GM19238 (cell line): Measurements from ENCODE around the gene COL4A2.
"Not testable (repeated sequence)": the region's sequence is repeated elsewhere in the genome, so short reads cannot be mapped to it uniquely, and the experiment has no call there.

Experiments
- DNase-seq: peaks from one replicate; pipeline ENCODE4 v3.0.0; 2011; ENCODE audit warnings: low spot score; ENCODE audit not compliant: insufficient read length

Gene COL4A2

DNA sequence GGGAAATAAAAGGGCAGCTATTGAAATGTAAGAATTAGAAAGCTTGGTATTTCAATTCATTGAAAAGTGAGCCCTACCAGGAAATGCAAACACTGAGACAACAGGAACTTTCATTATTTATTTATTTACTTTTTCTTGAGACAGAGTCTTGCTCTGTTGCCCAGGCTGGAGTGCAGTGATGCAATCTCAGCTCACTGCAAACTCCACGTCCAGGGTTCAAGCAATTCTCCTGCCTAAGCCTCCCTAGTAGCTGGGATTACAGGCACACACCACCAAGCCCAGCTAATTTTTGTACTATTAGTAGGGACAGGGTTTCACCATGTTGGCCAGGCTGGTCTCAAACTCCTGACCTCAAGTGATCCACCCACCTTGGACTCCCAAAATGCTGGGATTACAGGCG, 225.2 kb downstream of the COL4A2 start:
- not testable (repeated sequence) for DNase-seq

DNA sequence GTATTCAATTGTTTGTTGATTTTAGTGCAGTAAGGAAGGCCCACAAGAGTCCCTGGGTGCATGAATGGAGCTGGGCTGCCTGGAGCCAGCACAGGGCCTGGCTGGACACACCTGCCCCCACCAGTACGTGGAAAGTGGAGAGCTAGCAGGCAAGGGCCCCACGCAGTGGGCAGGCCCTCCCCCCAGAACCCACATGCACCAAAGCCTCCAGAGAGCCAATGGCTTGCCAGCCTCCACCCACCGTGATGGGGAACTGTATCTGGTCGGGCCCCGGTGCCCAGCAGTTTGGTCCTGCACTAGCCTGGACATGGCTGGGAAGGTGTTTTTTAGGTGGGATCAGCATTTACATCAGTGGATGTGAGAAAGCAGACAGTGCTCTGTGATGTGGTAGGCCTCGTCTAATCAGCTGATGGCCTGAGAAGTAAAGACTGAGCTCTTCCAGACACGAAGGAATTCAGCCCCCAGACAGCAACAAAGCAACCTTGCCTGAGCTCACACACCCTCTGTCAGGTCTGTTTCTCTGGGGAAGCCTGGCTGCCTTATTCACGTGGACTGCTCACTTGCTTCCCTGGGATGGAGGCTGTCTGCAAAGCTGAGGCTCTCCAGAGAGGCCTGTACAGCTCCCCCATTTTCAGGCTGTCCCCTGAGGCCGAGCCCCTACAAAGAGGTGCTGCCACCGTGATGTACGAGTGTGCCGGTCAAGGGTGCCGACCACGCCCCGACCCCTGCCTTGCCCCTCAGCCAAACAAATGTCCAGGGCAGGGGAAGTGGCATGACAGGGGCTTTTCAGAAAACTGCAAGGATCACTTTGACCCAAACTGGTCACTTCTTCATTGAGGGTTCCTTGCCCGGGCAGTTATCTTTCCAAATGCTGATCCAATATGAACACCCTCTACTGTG, 226.9 kb downstream of the COL4A2 start:
- DNase-seq, result no peak

DNA sequence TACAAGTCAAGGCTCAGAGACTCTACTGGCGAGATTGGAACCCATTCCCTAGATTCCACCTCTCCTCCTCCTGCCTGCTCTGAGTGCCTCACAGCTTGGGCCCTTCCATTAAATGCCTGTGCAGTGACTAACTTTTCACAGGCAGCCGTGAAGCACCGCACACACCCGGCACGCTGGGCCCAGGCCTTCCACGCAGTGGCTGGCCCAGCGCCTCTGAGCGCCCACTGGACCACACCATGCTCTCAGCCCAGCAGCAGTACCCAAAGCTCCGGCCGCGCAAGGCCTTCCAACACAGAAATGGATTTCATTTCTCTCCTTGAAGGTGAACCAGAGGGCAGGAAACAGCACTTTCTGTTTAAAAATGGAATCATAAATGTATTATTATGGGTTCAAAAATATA, 228.4 kb downstream of the COL4A2 start:
- no peak for DNase-seq

DNA sequence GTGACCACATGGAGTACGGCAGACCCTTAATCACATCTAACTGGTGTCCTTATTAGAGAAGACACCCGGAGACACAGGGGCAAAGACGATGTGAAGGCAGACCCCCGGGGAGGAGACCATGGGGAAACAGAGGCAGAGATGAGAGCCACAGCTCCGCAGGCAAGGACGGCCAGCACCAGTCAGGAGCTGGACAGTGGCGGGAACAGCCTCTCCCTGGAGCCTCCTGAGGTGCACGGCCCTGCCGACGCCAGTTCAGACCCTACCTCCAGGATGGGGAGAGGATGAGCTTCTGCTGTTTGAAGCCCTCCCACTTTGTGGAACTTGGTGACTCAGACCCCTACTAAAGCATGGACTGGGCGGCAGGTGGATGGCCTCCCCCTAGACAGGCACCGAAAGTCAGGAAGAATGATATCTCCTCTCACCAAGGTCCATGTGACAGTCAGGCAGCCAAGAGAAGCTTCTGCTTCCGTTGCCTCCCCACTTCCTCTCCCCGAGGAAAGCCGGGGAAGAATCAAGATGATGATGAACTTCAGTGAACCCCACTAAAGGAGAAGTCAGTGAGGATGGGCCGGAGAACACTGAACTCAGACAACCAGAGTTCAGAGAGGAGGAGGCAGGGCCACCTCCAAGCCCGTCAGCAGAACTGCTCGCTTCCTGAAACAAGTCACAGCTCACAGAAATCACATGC, 229.1 kb downstream of the COL4A2 start:
- DNase-seq, result peak; percentile 27

DNA sequence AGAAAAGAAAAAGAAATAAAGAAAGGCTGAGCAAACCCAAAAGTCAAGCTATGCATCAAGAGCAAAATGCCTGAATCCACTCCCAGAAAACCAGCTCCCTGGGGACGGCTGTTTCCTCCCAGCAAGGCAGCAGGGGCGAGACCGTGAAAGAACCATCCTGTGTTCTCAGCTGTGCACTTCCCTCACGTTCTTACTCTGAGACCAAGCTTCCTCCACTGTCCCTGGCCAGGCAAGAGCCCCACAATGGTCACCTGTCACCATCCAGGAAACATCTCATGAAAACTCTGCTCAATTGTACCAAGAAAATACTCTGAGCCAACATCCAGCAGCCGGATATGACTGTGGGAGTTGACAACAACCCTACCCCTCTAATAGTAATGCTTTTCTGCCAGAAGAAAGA, 231.5 kb downstream of the COL4A2 start:
- DNase-seq, result no peak

DNA sequence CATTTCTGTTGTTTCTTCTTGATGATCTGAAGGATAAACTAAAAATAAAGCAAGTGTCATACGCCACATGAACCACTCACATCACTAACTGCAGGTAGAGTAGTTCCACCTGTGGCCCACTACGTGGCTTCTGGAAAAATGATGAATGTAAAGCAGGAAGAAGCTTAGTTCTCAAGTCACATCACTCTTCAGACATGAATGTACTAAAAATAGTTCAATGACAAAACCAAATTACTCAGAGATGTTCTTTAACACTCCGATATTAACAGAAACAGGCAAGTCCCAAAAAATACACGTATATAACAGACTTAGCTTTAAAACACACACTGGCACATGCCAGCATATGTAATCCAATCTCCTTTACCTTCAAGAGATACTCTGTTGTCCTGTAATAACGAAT, 232.8 kb downstream of the COL4A2 start:
- DNase-seq, result no peak

DNA sequence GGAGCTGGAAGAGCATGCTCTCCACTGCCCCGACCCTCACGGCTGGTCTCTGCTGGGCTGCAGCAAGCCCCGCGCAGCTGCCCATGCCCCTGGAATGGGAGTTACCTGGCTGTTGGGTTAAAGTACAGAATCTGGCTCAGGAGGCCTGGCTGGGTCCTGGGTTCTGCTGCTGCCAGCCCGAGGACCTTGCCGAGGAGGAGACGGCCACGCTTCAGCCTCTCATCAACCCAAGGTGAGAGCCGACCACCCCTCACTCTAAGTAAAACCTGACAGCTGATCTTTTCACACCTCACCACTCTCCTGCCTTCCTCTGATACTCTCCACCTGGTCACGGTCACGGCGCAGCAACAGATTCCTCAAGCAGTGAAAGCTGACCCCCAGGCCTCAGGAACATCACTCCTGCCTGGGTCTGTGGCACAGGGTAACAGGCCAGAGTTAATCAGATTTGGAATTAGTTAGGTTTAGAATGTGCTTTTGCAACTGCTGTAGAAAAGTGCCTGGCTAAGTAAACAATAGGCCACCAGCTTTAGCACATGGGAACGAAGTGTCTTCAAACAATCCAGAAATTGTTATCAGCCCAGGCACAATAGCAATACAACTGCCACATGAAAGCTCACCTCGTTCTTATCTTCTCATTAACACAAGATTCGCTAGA, 233.9 kb downstream of the COL4A2 start:
- no peak for DNase-seq

DNA sequence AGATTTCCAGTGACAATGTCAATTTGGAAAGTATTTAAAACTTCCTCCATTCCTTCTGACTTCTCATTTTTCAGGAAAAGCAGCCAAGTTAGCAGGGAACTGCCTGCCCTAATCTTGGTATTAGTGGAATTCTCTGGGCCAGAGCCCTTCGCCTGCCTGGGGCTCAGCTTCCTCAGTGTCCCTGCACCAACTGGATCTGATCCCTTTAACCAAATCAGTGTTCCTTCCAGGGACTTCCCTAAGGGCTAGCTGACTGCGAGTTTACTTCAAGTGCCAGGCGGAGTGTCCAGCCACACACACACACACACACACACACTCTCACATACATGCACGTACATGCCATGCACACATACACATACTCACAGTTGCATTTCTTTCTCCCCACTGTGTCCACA, 234.4 kb downstream of the COL4A2 start:
- DNase-seq, result no peak

DNA sequence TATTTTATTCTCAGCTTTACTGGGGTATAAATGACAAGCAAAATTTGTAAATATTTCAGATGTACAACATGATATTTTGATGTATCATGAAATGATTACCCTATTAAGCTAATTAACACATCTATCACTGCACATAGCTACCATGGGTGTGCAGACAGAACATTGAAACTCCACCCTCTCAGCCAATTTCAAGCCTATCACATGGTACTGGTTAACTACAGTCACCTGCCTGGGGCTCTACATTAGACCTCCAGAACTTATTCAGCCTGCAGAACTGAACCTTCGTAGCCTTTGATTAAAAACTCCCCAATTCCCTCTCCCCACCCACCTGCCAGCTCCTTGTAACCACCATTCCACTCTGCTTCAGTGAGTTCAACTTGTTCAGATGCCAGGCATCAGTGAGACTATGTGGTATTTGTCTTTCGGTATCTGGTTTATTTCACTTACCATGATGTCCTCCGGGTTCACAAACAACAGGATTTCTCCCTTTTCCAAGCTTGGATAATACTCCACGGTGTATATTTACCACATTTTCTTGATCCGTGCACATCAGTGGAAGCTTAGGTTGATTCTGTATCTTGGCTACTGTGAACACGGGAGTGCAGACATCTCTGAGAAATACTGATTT, 235.2 kb downstream of the COL4A2 start:
- DNase-seq, result no peak

DNA sequence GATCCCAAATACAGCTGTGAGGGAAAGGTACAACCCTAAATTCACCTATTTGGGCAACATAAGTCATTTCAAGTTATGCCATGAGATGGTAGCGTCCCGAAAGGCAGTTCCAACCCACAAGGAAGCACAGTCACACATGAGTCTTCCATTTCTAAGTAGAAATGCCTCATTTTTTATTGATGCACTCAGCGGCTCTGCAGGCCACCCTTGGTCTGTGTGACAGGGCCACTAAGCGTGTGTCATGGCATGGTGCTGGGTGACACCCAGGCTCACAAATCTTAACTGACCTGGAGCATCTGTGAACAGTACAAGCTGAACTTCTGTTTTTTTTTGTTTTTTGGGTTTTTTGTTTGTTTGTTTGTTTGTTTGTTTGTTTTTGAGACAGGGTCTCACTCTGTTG, 239.3 kb downstream of the COL4A2 start:
- DNase-seq, result no peak

DNA sequence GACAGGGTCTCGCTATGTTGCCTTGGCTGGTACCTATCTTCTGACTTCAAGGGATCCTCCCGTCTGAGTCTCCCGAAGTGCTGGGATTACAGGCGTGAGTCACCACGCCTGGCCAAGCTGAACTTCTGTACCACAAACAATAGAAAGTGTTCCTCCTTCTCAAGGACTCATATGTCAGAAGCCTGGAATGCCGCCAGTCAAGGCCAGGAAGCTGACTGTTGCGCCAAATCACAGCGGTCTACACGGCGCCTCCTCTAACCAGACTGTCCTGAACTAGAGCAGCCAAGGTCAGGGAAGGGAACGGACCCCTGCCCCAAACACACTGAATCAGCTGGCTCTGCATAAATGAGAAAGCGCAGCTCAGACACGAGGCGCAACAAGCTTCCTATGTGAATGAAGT, 239.8 kb downstream of the COL4A2 start:
- no peak for DNase-seq

DNA sequence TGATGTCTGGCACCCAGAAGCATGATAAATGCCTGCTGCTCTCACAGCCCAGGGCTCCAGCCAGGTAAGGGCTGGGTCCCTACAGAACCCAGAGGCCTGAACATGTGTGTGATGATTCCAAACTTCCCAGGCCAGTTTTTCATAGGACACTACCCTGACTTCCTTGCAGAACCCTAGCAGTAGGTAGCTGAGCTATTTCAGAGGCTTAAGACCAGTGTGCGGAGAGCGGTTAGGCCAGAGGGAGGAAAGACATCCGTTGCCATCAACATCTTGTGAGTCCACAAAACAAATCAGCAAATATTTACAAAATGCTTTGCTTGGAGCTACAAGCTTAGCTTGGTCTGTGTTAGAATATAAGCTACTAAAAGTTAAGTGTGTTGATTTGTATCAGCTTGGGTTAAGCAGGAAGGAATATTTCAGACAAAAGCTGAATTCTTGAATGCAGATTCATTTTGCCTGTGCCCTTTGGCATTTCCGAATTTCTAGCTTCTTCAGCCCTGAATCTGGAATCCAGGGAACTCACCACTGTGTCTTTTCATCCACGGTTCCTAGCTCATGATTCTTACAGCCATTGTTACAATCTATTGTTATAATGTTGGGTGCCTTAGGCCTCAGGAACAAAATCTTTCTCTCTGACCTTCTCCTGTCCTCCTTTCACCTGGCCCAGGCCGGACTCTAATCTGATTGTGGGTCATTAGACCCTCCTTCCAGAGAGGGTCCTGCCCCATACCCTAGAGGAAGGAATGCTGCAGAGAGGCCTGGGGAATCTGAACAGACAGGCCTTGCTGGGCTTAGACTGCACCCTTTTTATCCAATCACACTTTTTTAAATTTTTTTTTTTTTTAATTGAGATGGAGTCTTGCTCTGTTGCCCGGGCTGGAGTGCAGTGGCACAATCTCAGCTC, 242.1 kb downstream of the COL4A2 start:
- no peak for DNase-seq

DNA sequence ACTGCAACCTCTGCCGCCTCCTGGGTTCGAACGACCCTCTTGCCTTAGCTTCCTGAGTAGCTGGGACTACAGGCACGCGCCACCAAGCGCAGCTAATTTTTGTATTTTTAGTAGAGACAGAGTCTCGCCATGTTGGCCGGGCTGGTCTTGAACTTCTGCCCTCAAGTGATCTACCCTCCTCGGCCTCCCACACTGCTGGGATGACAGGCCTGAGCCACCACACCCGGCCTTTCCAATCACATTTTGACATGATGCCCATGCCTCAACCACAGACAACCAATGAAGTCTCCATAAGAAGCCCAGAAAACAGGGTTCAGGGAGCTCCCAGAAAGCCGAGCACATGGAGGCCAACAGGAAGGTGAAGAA, 242.7 kb downstream of the COL4A2 start:
- no peak for DNase-seq

DNA sequence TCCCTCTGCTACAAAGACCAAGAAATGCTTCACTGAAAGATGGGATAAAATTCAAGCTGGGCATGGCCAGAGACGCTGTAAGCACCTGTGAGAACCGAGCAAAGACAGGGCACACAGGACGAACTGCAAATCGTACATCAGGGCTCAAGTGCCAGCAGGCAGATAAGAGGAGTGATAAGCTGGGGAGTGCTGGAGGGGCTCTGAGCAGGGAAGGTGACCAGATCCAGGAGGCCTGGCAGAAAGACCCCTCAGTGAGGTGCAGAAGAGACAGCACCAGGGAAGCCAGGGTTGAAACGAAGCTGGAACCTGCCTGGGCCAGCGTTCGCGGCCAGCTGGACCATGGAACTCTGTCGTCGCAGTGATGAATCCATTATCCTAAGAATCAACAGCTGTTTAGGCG, 244.2 kb downstream of the COL4A2 start:
- no peak for DNase-seq

DNA sequence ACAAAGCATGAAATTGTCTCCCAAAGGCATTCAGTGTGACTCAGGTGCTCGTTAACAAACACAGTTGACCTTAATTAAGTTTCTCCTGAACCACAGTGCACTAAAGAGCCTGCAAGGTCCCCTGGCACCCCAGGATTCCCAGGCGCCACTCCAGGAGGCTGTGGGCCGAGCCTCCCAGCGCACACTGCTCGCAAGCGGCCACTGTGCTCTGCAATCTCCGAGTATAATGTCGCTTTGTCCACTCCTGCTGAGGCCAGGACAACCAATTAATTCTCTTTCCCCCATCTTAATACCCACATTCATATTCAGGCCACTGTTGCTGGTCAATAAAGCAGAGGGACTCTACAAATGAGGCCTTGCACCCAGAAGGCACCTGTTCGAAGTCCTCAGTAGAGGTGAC, 245.7 kb downstream of the COL4A2 start:
- DNase-seq, result no peak

DNA sequence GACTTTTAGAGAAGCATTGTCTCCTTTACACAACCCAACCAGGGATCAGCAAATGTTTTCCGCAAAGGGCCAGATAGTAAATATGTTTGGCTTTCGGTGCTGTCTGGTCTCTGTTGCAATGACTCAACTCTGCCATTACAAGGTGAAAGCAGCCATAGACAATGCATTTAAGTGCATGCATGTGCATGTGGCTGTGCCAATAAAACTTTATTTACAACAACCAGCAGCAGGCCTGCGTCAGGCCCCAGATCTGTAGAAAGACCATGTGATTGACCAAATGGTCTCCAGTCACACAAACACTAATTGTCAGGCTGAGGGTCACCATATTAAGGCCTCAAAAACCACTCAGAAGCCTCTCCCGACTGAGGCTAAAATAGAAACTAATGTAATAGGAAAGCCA, 246.3 kb downstream of the COL4A2 start:
- no peak for DNase-seq

DNA sequence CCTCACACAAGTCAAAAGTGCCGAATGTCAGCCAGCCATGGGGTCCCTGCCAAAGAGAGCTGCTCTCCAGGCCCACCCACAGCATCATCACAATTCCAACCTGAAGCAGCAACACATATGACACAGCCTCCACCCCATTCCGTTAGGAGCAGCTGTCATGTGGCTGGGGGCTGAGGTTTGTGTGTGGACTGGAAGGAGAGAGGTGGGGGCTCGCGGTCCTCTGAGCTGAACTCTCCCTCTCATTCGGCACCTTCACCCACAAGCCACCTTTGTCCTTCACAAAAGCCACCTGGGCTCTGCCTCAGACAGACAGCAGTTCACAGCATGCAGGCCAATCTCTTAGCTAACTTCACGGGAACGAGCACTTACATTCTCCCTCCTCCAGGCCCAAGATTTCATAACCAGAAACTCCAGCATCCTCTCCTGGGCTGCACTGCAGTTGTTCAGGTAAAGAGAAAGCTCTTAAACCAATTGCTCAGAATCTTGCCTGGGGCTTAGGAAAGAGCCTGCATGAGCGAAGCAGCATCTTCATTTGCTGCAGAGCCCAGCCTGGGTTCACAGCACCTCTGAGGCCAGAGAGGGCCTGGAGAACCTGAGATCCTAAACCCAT, 247.2 kb downstream of the COL4A2 start:
- DNase-seq, result no peak

DNA sequence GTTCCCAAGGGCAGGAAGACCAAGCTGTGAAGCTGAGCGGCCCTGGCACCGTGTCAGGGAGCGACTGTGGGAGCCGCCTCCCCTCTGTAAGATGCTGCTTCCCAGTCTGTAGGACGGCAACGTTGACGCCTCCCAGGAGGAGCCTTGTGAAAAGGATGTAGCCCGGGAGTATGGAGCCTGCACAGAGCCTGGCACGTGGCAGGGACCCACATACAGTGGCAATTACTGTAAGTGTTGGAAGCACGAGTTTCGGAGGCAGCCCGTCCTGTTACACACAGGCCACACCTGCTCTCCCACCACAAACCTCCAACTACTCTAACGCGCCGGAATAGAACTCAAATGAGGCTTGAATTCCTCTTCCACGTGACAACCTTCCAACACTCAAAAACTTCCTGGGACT, 247.9 kb downstream of the COL4A2 start:
- no peak for DNase-seq

DNA sequence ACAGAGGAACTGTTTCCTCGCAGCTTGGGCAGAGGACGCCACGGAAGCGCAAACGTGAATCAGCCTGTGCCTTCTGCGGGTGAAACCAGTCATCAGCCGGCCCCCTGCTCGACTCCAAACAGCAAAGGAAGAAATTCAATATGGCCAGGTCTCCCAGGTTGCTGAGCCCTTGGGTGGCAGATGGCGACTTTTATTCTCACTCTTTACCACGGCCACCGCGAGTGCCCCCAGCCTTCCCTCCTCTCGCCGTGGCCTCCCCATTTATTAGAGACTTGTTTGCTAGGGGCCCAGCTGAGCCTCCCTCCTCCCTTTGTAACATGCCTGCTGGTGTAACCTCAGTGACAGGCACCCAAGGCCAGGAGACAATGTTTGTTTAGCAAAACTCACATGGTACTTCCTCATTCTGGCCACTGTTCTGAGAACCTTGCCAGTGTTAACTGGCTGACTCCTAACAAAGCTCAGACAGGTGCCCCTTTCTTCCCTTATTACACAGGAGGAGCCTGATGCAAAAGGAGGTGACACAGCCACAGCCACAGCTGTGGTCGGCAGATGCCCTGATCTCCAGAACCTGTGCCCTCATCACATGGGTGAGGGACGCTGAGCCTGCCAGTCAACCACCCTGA, 248.6 kb downstream of the COL4A2 start:
- no peak for DNase-seq

DNA sequence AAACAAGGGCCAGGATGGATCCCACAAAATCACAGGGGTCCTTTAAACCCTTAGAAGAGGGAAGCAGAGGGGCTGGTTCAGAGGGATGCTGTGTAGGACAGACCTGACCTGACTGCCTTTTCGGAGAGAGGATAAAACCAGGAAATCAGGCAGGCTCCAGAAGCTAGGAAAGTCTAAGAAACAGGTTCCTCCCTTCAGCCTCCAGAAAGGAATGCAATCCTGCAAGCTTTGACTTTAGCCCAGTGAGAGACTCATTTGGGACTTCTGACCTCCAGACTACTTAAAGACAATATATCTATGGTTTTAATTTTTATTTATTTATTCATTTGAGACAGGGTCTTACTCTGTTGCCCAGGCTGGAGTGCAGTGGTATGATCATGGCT, 249.1 kb downstream of the COL4A2 start:
- DNase-seq, result no peak
